Measurements from ENCODE around the gene ANKRD53.

Gene ANKRD53, protein sequence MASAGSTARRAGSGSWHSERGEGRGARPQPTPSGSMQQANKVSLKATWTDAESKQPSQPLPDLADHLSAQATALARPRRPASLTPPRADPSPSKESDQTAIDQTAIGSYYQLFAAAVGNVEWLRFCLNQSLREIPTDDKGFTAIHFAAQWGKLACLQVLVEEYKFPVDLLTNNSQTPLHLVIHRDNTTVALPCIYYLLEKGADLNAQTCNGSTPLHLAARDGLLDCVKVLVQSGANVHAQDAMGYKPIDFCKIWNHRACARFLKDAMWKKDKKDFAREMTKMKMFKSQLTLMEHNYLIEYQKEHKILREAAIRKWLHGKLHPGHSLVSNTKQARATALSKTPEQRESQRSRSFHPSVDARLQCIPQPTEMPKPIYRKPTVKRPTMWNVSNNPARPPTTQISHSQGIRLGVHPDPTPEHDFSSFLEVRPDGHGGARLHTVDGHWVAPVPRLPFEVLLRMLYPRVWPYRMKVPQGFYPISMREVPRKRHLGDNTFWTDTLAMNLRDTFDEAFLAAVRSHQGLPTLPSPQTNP

DNA sequence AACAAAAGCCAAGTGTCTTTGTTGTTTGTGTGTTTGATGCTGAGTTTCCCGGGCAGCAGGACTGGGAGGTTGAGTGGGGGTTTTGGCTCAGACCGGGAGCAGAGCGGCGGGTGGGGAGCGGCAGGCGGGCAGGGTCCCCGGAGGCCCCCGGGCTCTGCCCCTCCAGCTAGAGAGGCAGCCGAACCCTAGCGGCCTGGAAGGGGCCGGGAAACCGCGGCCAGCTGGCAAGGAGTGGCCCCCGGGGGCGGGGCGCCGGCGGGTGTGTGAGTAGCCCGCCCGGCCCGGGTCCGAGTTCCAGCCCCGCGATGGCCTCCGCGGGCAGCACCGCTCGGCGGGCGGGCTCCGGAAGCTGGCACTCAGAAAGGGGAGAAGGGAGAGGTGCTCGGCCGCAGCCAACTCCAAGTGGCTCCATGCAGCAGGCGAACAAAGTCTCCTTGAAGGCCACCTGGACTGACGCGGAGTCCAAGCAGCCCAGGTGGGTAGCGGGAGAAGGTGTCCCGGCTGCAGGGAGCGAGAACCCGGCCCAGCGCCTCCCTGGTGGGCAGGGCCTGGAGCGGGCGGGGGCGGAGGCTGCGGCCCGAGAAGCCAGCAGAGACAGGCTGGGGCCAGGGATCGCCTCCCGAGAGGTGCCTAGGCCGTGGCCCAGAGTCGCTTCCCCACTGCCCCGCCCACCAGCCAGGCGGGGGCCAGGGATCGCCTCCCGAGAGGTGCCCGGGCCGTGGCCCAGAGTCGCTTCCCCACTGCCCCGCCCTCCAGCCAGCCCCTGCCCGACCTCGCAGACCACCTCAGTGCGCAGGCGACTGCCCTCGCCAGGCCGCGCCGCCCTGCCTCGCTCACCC is at the start of gene ANKRD53:
ANKRD53 (plus strand) TSS at position 290 of the 839 bp plus-strand sequence; CDS start at position 306, 16 bp downstream.
- ChIA-PET POLR2A (no interaction called here), CTCF (interaction anchor here (0.9 to 9.9 kb wide), 8 partner anchors 13 to 118 kb away, joined by 3 to 111 read pairs (median 4); partner anchors contain the start of gene NAGK)
- no peak for DNase-seq (ENCODE audit: low read depth, low spot score)
- TF ChIP-seq, protein P1, sequence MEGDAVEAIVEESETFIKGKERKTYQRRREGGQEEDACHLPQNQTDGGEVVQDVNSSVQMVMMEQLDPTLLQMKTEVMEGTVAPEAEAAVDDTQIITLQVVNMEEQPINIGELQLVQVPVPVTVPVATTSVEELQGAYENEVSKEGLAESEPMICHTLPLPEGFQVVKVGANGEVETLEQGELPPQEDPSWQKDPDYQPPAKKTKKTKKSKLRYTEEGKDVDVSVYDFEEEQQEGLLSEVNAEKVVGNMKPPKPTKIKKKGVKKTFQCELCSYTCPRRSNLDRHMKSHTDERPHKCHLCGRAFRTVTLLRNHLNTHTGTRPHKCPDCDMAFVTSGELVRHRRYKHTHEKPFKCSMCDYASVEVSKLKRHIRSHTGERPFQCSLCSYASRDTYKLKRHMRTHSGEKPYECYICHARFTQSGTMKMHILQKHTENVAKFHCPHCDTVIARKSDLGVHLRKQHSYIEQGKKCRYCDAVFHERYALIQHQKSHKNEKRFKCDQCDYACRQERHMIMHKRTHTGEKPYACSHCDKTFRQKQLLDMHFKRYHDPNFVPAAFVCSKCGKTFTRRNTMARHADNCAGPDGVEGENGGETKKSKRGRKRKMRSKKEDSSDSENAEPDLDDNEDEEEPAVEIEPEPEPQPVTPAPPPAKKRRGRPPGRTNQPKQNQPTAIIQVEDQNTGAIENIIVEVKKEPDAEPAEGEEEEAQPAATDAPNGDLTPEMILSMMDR (IDR thresholded peaks at IDR 0.05; ENCODE audit: insufficient read depth, low read length, missing control alignments) = no peak
- peak within 1 kb of the TSS; percentile 59 for H3K4me3 ChIP-seq (ENCODE audit: low read depth, low read length)

DNA sequence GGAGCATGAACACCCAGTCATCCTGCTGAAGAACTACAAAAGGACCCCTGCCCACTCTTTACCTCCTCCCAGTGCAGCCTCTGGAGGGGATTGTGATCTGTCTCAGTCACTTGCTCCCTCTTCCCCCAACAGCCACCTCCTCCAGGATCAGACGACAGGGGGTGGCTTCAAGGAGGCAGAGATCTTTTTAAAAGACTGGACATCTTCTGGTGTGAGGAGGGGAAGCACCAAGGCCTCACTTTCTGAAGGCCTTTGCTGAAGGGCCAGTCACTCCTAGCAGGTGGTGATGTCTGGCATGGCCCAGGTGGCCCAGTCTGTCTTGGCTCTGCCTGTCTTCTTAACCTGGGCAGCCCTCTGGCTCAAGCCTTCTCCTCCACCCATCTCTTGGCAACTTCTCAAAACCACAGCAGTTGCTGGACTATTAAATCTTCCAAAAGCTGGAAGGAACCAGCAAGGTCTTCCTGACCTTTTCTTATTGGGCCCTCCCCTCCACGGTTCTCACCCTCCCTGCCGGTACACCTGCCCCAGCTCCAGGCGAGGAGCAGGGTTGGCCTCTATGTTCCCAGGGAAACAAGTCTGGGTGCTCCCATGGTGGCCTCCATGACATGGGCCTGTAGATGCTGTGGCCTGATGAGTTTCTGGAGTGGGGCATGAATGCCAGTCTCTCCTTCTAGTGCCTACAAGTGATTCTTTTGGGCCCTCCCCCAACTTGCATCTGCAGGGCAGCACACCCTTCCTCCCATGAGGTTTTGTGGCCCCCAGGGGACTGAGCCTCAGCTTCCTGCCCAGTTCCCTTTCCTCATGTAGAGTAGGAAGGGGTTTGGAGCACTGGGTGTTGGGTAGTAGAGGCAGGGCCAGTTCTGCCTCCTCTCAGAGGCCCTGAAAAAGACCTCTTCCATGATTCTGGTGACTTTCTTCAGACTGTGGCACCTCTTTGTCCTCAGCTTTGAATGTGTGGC is 47.8 kb upstream of the ANKRD53 start:
- POLR2A ChIA-PET = no interaction called here

DNA sequence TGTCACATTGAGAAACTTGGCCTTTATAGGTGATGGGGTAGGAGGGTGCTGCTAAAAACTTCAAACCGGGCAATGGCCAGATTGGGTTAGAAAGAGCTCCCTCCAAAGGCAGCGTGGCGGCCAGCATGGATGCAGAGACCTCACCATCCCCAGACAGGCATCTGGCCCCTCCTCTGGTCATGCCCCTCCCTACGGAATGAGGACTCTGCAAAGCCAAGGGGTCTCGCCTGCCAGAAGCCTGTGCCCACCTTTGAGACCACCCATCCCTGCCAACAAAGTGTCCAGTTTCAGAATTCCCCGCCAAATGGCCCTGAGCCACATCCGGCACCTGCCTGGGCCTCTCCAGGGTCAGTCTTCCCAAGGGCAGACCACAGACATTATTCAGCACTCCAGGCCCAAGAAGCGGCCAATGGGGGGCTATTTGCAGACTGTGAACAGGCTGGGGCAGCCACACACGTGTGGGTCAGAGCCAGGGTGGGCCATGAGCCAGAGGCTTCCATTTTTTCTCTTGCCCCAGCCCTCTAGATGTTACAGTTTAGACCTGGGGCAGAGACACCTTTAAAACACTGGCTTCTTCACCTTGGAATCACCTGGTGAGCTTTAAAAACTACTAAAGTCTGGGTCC is 46.9 kb upstream of the ANKRD53 start:
- TF ChIP-seq, protein P1 (IDR thresholded peaks at IDR 0.05; ENCODE audit: insufficient read depth, low read length, missing control alignments) = no peak
- CTCF ChIA-PET = interaction anchor here (1.0 to 8.1 kb wide), 4 partner anchors 10 to 62 kb away, joined by 3 to 72 read pairs (median 5); no protein-coding TSS in a partner anchor

More for the DNA sequence above, 47.8 kb upstream of the ANKRD53 start:
- DNase-seq (ENCODE audit: low read depth, low spot score) = no peak
- CTCF ChIA-PET = interaction anchor here (0.6 to 1.7 kb wide), 4 partner anchors 10 to 61 kb away, joined by 3 to 6 read pairs (median 4); no protein-coding TSS in a partner anchor
- H3K4me3 ChIP-seq (ENCODE audit: low read depth, low read length) = no peak overlapping the region
- TF ChIP-seq, protein P1 (IDR thresholded peaks at IDR 0.05; ENCODE audit: insufficient read depth, low read length, missing control alignments) = no peak

DNA sequence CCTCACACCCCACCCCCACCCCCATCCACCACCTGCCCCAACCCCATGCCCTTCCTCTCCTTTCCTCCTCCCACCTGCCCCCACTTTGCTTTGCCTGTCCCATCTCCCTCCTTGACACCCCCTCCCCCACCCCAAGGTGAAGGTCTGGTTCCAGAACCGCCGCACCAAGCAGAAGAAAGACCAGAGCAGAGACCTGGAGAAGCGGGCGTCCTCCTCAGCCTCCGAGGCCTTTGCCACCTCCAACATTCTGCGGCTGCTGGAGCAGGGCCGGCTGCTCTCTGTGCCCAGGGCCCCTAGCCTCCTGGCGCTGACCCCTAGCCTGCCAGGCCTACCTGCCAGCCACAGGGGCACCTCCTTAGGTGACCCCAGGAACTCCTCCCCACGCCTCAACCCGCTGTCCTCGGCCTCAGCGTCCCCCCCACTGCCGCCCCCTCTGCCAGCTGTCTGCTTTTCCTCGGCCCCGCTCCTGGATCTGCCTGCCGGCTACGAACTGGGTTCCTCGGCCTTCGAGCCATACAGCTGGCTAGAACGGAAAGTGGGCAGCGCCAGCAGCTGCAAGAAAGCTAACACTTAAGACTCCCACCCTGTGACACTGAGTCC is 45.7 kb upstream of the ANKRD53 start:
- no peak overlapping the region for H3K4me3 ChIP-seq (ENCODE audit: low read depth, low read length)
- TF ChIP-seq, protein P1 (IDR thresholded peaks at IDR 0.05; ENCODE audit: insufficient read depth, low read length, missing control alignments) = no peak
- ChIA-PET CTCF (interaction anchor here (0.7 to 8.1 kb wide), 5 partner anchors 11 to 313 kb away, joined by 3 to 72 read pairs (median 6); no protein-coding TSS in a partner anchor), POLR2A (no interaction called here)
- no peak for DNase-seq (ENCODE audit: low read depth, low spot score)

More for the DNA sequence above, 46.9 kb upstream of the ANKRD53 start:
- no peak for DNase-seq (ENCODE audit: low read depth, low spot score)
- POLR2A ChIA-PET = no interaction called here
- no peak overlapping the region for H3K4me3 ChIP-seq (ENCODE audit: low read depth, low read length)

DNA sequence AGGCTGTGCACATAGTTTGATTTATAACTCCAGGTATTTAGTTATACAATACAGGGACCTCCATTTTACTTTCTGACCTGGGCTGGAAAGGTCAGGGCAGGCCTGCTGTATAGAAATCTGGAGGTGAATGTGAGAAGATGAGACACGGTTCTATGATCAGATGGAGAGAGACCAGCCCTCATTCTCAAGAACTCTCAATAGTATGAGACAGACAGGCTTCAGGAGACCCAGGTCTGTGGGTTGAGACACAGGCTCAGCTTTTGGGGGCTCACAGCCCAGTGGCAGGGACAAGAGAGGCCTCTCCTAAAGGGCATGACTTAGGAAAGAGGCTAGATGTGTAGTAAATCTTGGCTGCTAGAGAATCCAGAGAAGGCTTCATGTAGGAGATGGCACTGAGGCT is 43.4 kb upstream of the ANKRD53 start:
- no peak overlapping the region for H3K4me3 ChIP-seq (ENCODE audit: low read depth, low read length)
- ChIA-PET CTCF (interaction anchor here (1.0 to 8.1 kb wide), 5 partner anchors 12 to 64 kb away, joined by 3 to 72 read pairs (median 5); no protein-coding TSS in a partner anchor), POLR2A (no interaction called here)
- no peak for DNase-seq (ENCODE audit: low read depth, low spot score)
- TF ChIP-seq, protein P1 (IDR thresholded peaks at IDR 0.05; ENCODE audit: insufficient read depth, low read length, missing control alignments) = no peak
